Peyer's patch (tissue), 4 donors: ENCODE data around the gene CSPG4.

Experiments used
- CTCF ChIP-seq, 6 experiments: fragments of 450-650 bp in 4 of 6; fragments of 200-600 bp in 2 of 6; sonication (generic) in 1 of 6; IDR thresholded peaks; one replicate each; pipeline ENCODE4 v1.5.1; 2017 to 2019; ENCODE audit warnings: antibody characterized with exemption in 6 of 6, mild to moderate bottlenecking in 3 of 6, moderate library complexity in 1 of 6
- POLR2A ChIP-seq, 2 donors: fragments of 450-650 bp; IDR thresholded peaks; one replicate each; pipeline ENCODE4 v1.5.1; 2017; ENCODE audit warnings: antibody characterized with exemption in 2 of 2, mild to moderate bottlenecking in 2 of 2, moderate library complexity in 2 of 2

DNA sequence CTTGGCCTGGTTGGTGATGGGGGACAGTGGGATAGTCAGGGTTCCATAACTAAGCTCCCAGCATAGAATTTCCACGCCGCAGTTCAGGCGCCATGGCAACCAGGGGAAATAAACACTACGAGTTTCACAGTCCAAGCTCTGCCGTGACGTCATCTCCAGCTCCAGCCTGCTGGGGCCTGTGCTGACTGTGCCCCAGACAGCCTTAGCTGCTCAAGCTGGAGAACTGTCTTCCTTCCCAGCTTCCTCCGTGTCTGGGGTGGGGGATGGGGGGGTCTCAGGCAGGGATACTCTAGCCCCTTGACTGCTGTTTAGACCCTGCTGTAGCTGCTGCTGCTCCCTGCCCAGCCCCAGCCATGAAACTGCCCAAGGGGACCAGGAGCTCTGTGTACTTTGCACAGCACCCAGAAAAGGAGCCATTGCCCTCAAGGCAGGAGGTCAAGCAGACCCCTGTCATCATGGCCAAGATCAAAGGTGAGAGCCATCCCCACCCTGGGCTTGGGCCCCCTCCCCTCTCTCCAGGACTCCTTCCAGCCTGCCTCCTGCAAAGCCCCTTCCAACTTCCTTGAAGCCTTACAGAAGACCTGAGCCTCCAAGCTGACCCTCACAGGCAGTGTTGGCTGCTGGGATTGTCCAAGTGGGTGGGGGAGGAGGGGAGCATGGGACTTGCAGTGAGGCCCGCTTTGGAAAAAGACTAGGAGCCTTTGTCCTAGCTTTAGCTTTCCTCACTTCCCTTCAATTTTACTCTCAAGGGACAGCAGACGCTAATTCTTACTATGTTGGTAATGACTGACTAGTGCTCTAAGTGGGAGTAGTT lies 11.4 kb upstream of the CSPG4 start:
- TF ChIP-seq CTCF (IDR thresholded peaks at IDR 0.05), result no peak
- TF ChIP-seq POLR2A (IDR thresholded peaks at IDR 0.05), result no peak
